Ovary (tissue), 9 donors: ENCODE data around the gene EPB41L3. TPM values are rescaled to one million over a fixed set of nuclear protein-coding genes. Genes with fewer than 3 reads are reported as not detected.

Source experiments
- DNase-seq, 5 donors: peaks; one replicate each; pipeline ENCODE4 v3.0.0-alpha.2; 2019 to 2020
- H3K27ac ChIP-seq, 2 donors: fragments of 200-600 bp; one replicate each; pipeline versions ENCODE4 v1.5.1 to v1.8.0; 2019 to 2022
- H3K27me3 ChIP-seq: fragments of 200-600 bp; one replicate; pipeline ENCODE4 v1.8.0; 2022
- H3K36me3 ChIP-seq: fragments of 200-600 bp; sonication (generic); one replicate; pipeline ENCODE4 v1.5.1; 2019
- H3K4me1 ChIP-seq: one replicate; pipeline ENCODE4 v1.8.1; 2013; ENCODE audit warnings: mild to moderate bottlenecking, moderate library complexity; ENCODE audit not compliant: insufficient read depth
- H3K4me3 ChIP-seq: fragments of 200-600 bp; sonication (generic); one replicate; pipeline ENCODE4 v1.5.1; 2017
- H3K9me3 ChIP-seq, 2 donors: fragments of 200-600 bp in 1 of 2; sonication (generic) in 1 of 2; one replicate each; pipeline versions ENCODE4 v1.5.1 to v1.8.1; 2013 to 2019; ENCODE audit warnings: mild to moderate bottlenecking in 1 of 2, moderate library complexity in 1 of 2
- EP300 ChIP-seq: sonication (generic); formaldehyde crosslinking; IDR thresholded peaks from one replicate; pipeline ENCODE4 v1.6.1; 2017; ENCODE audit warnings: antibody characterized with exemption
- POLR2A ChIP-seq: fragments of 450-650 bp; IDR thresholded peaks from one replicate; pipeline ENCODE4 v1.6.1; 2017; ENCODE audit warnings: antibody characterized with exemption, mild to moderate bottlenecking, moderate library complexity
- WGBS, 3 donors: extraction: QIAGEN DNeasy Blood & Tissue Kit in 1 of 3; methylation state at CpG; one replicate each; pipeline versions ENCODE4 v1.1.5 to v1.1.7; 2013 to 2017; 5-methylcytosine and 5-hydroxymethylcytosine counted together
- intact Hi-C, 4 donors: fragments of 100-400 bp; cut with DNase I; formaldehyde crosslinking; loops; one replicate each; pipeline versions ENCODE4 v1.11.0 to v1.15.1; 2022 to 2023
- polyA plus RNA-seq, 2 donors: library from polyadenylated mRNA; stranded (reverse); fragments of 200-250 nt in 1 of 2; fragments of 350-450 nt in 1 of 2; fragmentation: Illumina TruSeq in 1 of 2; extraction: RNeasy Lipid Tissue Mini Kit (QIAGEN cat#74804) in 1 of 2; gene quantifications; one replicate each; pipeline ENCODE4 v1.2.3, GENCODE V29; 2013 to 2014
- total RNA-seq, 7 donors: library from RNA; depleted of rRNA in 2 of 7; stranded (reverse); fragments of >200 nt in 2 of 7; fragmentation: NEBNext Ultra II Directional in 3 of 7; extraction: Animal tissue kit (Norgen Biotek cat#: 25700) in 3 of 7; gene quantifications; one replicate each; pipeline versions ENCODE4 v1.1.0 to v1.2.4, GENCODE V29; 2016 to 2023
- TF ChIP-seq, protein P1 (sequence below), 3 donors: fragments of 450-650 bp in 2 of 3; fragments of 200-600 bp in 1 of 3; IDR thresholded peaks; one replicate each; pipeline versions ENCODE4 v1.5.1 to v1.8.0; 2016 to 2022; ENCODE audit warnings: antibody characterized with exemption in 3 of 3, mild to moderate bottlenecking in 1 of 3
- donor health status: DM: no; HTN: no; CAD: no; lungs with moderate emphysema.
- donor health status: DM: no; HTN: no; CAD: no.
- donor health status: Bipolar disorder and iron deficiency.
- donor health status: DM: yes; HTN: yes; CAD: no.
- donor health status: DM: no; HTN: no; CAD: no.
- donor health status: DM: yes; HTN: yes; CAD: no.

Gene EPB41L3
- total and polyA plus RNA-seq, 9 donors: 6.6 to 58.1 (median 29.5) TPM

DNA sequence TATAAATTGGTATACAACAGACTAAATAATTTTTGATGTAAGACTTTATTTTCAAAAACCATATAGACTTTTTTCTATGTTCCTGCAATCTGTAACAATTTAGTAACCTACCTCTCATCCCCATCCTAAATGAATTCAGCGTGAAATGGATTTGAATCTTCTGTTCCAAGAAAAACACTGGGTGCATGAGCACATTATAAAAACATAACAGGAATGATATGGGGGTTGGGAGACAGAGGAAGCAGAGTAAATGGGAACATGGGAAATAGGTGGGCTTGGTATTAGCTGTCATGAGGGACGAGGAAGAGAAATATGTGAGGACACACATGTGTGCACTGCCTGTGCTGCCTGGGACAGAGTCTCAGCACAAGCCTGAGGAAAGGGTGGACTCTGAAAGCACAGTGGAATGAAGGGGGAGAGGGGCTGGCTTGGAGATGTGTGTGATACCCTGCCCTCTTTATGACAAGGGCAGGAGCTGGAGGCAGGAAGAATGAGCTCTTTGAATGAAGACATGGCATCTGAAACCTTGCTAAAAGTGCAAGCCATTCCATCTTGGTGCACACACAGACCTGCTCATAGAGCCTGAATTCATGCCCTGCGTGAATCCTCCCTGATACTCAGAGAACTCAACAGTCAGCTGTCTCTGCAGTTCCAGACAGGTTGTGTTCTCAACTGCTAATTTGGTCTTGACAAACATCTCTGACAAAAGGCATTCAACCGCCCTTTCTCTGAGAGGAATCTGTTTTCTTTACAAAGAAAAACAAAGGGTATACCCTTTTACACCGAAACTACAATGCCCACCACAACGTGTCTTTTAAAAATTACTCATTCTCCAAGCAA is 66.6 kb downstream of the EPB41L3 start:
- no peaks in the 10 kb centered on the region for H3K4me1 ChIP-seq
- intact Hi-C loops: loop anchor here in 1 of 4 donors (10.0 kb wide), 1 partner anchor 138 kb away; no protein-coding TSS in a partner anchor

DNA sequence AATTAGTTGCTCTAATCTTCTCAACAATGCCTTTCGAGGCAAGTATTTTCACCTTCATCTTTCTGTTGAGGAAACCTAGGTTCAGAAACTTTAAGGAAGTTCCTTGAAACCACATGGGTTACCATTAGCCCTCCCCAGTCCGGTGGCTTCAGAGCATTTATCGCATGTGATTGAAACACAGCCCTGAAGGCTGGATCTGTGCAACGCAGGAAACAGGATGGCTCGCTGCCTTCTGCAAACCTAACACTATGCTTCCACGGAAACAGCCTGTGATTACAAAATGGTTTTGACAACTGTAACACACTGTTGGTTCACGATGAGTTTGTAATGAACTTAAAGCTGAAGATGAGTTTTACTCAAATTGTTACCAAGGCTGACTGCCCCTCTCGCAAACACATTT is 68.5 kb downstream of the EPB41L3 start:
- Histone ChIP-seq H3K9me3 (no peaks in the 10 kb centered on the region), H3K27ac (no peak overlapping the region), H3K27me3 (no peaks in the 10 kb centered on the region), H3K4me3 (no peak overlapping the region), H3K4me1 (no peaks in the 10 kb centered on the region), H3K36me3 (no peaks in the 10 kb centered on the region)
- 78 to 87% (median 80%) methylated on average over 8 of the region's 8 CpGs for WGBS, 3 donors
- TF ChIP-seq POLR2A (no peak), EP300 (no peak)
- TF ChIP-seq, protein P1, sequence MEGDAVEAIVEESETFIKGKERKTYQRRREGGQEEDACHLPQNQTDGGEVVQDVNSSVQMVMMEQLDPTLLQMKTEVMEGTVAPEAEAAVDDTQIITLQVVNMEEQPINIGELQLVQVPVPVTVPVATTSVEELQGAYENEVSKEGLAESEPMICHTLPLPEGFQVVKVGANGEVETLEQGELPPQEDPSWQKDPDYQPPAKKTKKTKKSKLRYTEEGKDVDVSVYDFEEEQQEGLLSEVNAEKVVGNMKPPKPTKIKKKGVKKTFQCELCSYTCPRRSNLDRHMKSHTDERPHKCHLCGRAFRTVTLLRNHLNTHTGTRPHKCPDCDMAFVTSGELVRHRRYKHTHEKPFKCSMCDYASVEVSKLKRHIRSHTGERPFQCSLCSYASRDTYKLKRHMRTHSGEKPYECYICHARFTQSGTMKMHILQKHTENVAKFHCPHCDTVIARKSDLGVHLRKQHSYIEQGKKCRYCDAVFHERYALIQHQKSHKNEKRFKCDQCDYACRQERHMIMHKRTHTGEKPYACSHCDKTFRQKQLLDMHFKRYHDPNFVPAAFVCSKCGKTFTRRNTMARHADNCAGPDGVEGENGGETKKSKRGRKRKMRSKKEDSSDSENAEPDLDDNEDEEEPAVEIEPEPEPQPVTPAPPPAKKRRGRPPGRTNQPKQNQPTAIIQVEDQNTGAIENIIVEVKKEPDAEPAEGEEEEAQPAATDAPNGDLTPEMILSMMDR (IDR thresholded peaks at IDR 0.05): no peak
- DNase-seq: no peak
- intact Hi-C loops: loop anchor here in 1 of 4 donors (10.0 kb wide), 1 partner anchor 140 kb away; no protein-coding TSS in a partner anchor

More for the DNA sequence above, 66.6 kb downstream of the EPB41L3 start:
- DNase-seq: no peak
- Histone ChIP-seq H3K4me3 (no peak overlapping the region), H3K27me3 (no peaks in the 10 kb centered on the region), H3K9me3 (no peaks in the 10 kb centered on the region), H3K27ac (no peak overlapping the region), H3K36me3 (no peaks in the 10 kb centered on the region)
- WGBS, 3 donors: 82% methylated on average over 6 of the region's 6 CpGs
- TF ChIP-seq POLR2A: no peak
- TF ChIP-seq, protein P1 (IDR thresholded peaks at IDR 0.05): no peak
- TF ChIP-seq EP300: no peak

DNA sequence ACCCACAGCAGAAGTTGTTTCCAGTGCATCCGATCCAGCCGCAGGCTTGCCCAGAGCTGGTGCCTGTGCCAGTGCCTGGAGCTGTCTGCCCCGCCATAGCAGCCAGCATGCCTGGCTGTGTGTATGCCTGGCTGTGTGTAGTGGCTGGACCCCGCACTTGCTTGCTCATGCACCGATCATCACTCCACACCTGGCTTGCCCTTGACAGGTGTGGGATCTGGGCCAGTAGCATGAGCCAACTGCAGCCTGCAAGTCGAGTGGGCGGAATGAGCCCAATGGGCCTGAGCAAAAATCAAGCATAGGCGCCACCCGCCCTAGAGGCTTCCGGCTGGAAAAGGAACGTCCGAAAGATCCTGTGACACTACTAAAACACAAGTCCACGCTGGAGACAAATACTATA is 74.5 kb downstream of the EPB41L3 start:
- 91 to 94% (median 92%) methylated on average over 13 of the region's 13 CpGs for WGBS, 3 donors
- intact Hi-C loops: no loop called here

DNA sequence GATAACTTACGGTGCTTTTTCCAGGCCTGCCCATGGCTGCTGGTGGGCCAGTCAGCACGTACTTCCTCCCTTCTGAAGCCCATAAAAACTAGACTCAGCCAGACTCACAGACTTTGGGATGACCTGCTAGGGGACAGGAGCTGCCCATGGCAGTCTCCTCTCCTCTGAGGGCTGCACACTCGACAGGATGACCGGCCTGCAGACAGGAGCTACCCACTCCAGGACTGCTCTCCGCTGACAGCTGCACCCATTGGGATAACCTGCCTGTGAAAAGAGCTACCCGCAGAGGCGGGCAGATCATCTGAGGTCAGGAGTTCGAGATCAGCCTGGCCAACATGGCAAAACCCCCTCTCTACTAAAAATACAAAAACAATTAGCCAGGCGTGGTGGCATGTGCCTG is 75.4 kb downstream of the EPB41L3 start:
- 91 to 96% (median 94%) methylated on average over 9 of the region's 9 CpGs for WGBS, 3 donors
- Histone ChIP-seq H3K9me3 (no peaks in the 10 kb centered on the region), H3K4me3 (no peak overlapping the region), H3K27ac (no peak overlapping the region), H3K36me3 (no peaks in the 10 kb centered on the region), H3K27me3 (no peaks in the 10 kb centered on the region), H3K4me1 (no peaks in the 10 kb centered on the region)
- intact Hi-C loops: no loop called here
- no peak for DNase-seq
- TF ChIP-seq POLR2A (no peak), EP300 (no peak)
- TF ChIP-seq, protein P1 (IDR thresholded peaks at IDR 0.05): no peak

More for the DNA sequence above, 74.5 kb downstream of the EPB41L3 start:
- H3K4me3 ChIP-seq: no peak overlapping the region
- no peaks in the 10 kb centered on the region for H3K27me3 ChIP-seq
- no peaks in the 10 kb centered on the region for H3K4me1 ChIP-seq
- DNase-seq: no peak
- no peak overlapping the region for H3K27ac ChIP-seq
- H3K9me3 ChIP-seq: no peaks in the 10 kb centered on the region
- H3K36me3 ChIP-seq: no peaks in the 10 kb centered on the region
- TF ChIP-seq, protein P1 (IDR thresholded peaks at IDR 0.05): no peak
- TF ChIP-seq POLR2A (no peak), EP300 (no peak)
